Endothelial cell of umbilical vein (primary cell): Measurements from ENCODE around the gene EXOSC5. TPM values are rescaled to one million over a fixed set of nuclear protein-coding genes. Genes with fewer than 3 reads are reported as not detected.
A peak's percentile ranks its signal among the peaks of the same experiment; 100 is the strongest.

Source experiments
- BruUV-seq: library from RNA; stranded (reverse); fragments of 400-500 nt; replicated peaks from 2 replicates; lab custom pipeline; 2021; lab: Mats Ljungman, UMichigan
- CTCF ChIA-PET: fragments of 300-600, 350-600 bp; sonication (Branson Sonifier 250); formaldehyde crosslinking; loops from one replicate; lab custom pipeline; 2021; ENCODE audit warnings: antibody characterized with exemption, inconsistent platforms; lab: Charles Lee
- POLR2A ChIA-PET: fragments of 300-600, 350-600 bp; sonication (Branson Sonifier 250); formaldehyde crosslinking; loops from one replicate; lab custom pipeline; 2021; ENCODE audit warnings: antibody characterized with exemption, inconsistent platforms; lab: Charles Lee
- DNase-seq: peaks from one replicate; pipeline ENCODE4 v3.0.0-alpha.2; 2011; ENCODE audit warnings: low read depth, low spot score
- FAIRE-seq: peaks from 2 replicates; lab custom pipeline; 2011; peaks lifted over from hg19 to GRCh38; lab: Jason Lieb, UNC
- H2AFZ ChIP-seq: 2 replicates; pipeline ENCODE4 v1.6.0; 2012; ENCODE audit warnings: low read depth, low read length, control low read depth, inconsistent platforms
- H3K27ac ChIP-seq: 2 replicates; pipeline ENCODE4 v1.5.1; 2011; ENCODE audit warnings: low read depth, mild to moderate bottlenecking, control low read depth, low read length, moderate library complexity; ENCODE audit not compliant: insufficient read depth
- H3K27me3 ChIP-seq, 2 experiments: 2 replicates each; pipeline versions ENCODE4 v1.6.0 to v1.6.1; 2011; ENCODE audit warnings: low read length in 2 of 2, mixed read lengths in 1 of 2; ENCODE audit not compliant: control insufficient read depth in 2 of 2, insufficient read depth in 2 of 2
- H3K36me3 ChIP-seq, 2 experiments: 2 replicates in 1 of 2; 3 replicates in 1 of 2; pipeline ENCODE4 v1.5.1; 2011; ENCODE audit warnings: low read length in 2 of 2, mild to moderate bottlenecking in 1 of 2, moderate library complexity in 1 of 2; ENCODE audit not compliant: control insufficient read depth in 2 of 2, insufficient read depth in 2 of 2; ENCODE audit errors: extremely low read depth in 1 of 2
- H3K4me1 ChIP-seq: 3 replicates; pipeline ENCODE4 v1.5.1; 2011; ENCODE audit warnings: mild to moderate bottlenecking, low read length; ENCODE audit not compliant: control insufficient read depth, insufficient read depth; ENCODE audit errors: extremely low read depth
- H3K4me2 ChIP-seq: 2 replicates; pipeline ENCODE4 v1.6.1; 2011; ENCODE audit warnings: low read length, control low read depth, mixed read lengths; ENCODE audit not compliant: insufficient read depth
- H3K4me3 ChIP-seq, 3 experiments: fragments of 200-600 bp in 1 of 3; sonication (generic), shearing (Covaris generic) in 1 of 3; replicated peaks in 1 of 3; 2 replicates each; pipeline ENCODE4 v1.5.1; 2011 to 2016; ENCODE audit warnings: control low read depth in 3 of 3, low read length in 3 of 3, mild to moderate bottlenecking in 2 of 3, inconsistent platforms in 1 of 3, low read depth in 1 of 3, moderate library complexity in 1 of 3; ENCODE audit not compliant: insufficient read depth in 1 of 3
- H3K79me2 ChIP-seq: 2 replicates; pipeline ENCODE4 v1.6.0; 2012; ENCODE audit warnings: low read length, inconsistent platforms; ENCODE audit not compliant: control insufficient read depth, insufficient read depth
- H3K9ac ChIP-seq: replicated peaks from 2 replicates; pipeline ENCODE3; 2011; ENCODE audit warnings: low read length, control low read depth; ENCODE audit not compliant: insufficient read depth; ENCODE audit errors: extremely low read depth
- H3K9me1 ChIP-seq: replicated peaks from 3 replicates; pipeline ENCODE4 v1.6.0; 2011; ENCODE audit warnings: mild to moderate bottlenecking, low read length; ENCODE audit not compliant: control insufficient read depth, insufficient read depth; ENCODE audit errors: extremely low read depth
- H3K9me3 ChIP-seq: replicated peaks from 2 replicates; pipeline ENCODE4 v1.5.1; 2012; ENCODE audit warnings: low read length, inconsistent platforms; ENCODE audit not compliant: control insufficient read depth, insufficient read depth
- H4K20me1 ChIP-seq: replicated peaks from 2 replicates; pipeline ENCODE3; 2011; ENCODE audit warnings: mild to moderate bottlenecking, low read length; ENCODE audit not compliant: control insufficient read depth, insufficient read depth; ENCODE audit errors: extremely low read depth
- POLR2A ChIP-seq: IDR thresholded peaks from 2 replicates; pipeline ENCODE4 v1.6.1; 2012; ENCODE audit warnings: low read depth, mild to moderate bottlenecking, control low read depth, low read length
- POLR2AphosphoS5 ChIP-seq: IDR thresholded peaks from 2 replicates; pipeline ENCODE4 v1.6.1; 2012; ENCODE audit warnings: low read depth, mild to moderate bottlenecking, control low read depth, low read length, moderate library complexity; ENCODE audit not compliant: insufficient read depth
- dilution Hi-C: fragments of 300-500 bp; cut with MboI; formaldehyde crosslinking; loops from one replicate; pipeline ENCODE4 v1.15.0; 2019; ENCODE audit warnings: low sequenced_read_pairs; ENCODE audit not compliant: extremely low pct_ligation_motif_present
- intact Hi-C: fragments of 100-400 bp; cut with micrococcal nuclease; formaldehyde crosslinking; loops from one replicate; pipeline ENCODE4 v1.10.0; 2022
- polyA plus RNA-seq, 4 experiments: library from polyadenylated mRNA; depleted of rRNA in 3 of 4; stranded (reverse) in 3 of 4; unstranded in 1 of 4; fragments of >200 nt; gene quantifications; 2 replicates each; pipeline versions ENCODE4 v1.2.1 to v1.2.3, GENCODE V29; 2011 to 2012; ENCODE audit warnings: missing spikeins in 1 of 4
- total RNA-seq: library from RNA; stranded (reverse); gene quantifications from 2 replicates; pipeline ENCODE4 v1.2.3, GENCODE V29; 2021
- TF ChIP-seq, protein P1 (sequence below), 2 donors: IDR thresholded peaks; 1 replicate in 1 of 2; 2 replicates in 1 of 2; pipeline ENCODE4 v1.5.1; 2011; ENCODE audit warnings: low read length in 2 of 2, mild to moderate bottlenecking in 2 of 2, moderate library complexity in 2 of 2, control low read depth in 1 of 2, inconsistent platforms in 1 of 2, low read depth in 1 of 2; ENCODE audit not compliant: insufficient read depth in 1 of 2; ENCODE audit errors: extremely low read depth in 1 of 2

The EXOSC5 gene
- total and polyA plus RNA-seq, 2 donors (not counting 3 experiments of a cell fraction or from before 2014, with no cell fraction given), result 14.0 to 20.9 TPM

DNA sequence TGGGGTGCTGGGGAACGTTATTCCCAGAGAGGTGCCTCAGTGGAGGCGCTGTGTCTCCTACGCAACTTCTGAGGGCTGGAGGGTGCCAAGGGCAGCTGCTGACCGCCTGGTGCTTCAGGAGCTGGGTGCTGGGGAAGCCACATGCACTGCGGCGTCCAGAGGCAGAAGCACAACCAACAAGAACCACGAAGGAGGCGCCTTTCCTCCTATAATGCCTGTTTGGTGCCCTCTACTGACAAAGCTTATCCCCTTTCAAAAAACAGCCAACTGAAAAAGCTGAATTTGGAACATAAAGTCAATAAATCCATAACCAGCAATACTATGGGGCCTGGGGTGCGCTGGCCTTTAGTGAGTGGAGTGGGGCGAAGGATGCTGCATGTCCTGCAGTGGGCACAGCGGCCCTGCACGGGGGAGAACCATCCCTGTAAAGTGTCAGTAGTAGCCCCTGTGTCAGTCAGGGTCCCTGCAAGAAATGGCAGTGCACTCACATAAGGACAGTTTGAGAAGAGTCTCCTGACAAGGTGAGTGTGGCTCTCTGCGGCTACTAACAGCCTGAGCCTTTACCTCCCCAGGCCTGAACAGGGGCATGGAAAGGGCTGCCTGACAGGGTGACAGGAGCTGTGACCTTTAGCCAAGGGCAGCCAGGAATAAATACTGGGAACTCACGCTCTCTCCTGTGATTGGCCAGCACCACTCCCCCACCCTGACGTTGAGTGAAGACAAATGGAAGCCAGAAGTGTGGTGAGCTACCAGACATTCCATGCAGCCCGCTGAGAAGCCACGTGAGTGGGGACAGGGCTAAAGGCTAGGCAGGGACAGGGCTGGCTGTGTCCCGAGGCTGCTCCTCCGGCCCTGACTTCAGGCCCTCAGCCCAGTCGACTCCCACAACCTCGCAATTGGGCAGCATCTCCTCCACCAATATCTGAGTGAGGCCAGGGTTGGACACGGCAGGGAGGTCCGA is 34.5 kb upstream of the EXOSC5 start:
- dilution Hi-C loops, result no loop called here
- no peak overlapping the region for H3K9ac ChIP-seq
- no peaks in the 10 kb centered on the region for H4K20me1 ChIP-seq
- H3K27me3 ChIP-seq, result no peaks in the 10 kb centered on the region
- FAIRE-seq, result peak; percentile 78
- ChIA-PET CTCF (interaction anchor here (0.6 to 2.3 kb wide), 26 partner anchors 8 to 227 kb away, joined by 3 to 22 read pairs (median 4); partner anchors contain the start of genes CCDC97, DMAC2 and TGFB1), POLR2A (interaction anchor here (0.7 kb wide), 1 partner anchor 33 kb away, joined by 3 read pairs; no protein-coding TSS in a partner anchor)
- intact Hi-C loops, result loop anchor here (1.0 to 5.0 kb wide), 2 partner anchors 110 to 124 kb away; no protein-coding TSS in a partner anchor
- peak; percentile 51 for DNase-seq
- no peak overlapping the region for H3K4me2 ChIP-seq
- H3K36me3 ChIP-seq, result peaks cover 0 to 12% of the 10 kb centered on the region in 2 experiments
- H3K27ac ChIP-seq, result no peak overlapping the region
- peaks cover 20% of the 10 kb centered on the region for H3K4me1 ChIP-seq
- no peak overlapping the region for H2AFZ ChIP-seq
- H3K4me3 ChIP-seq, result no peak overlapping the region
- BruUV-seq, result TSS peak; percentile 43
- no peaks in the 10 kb centered on the region for H3K9me3 ChIP-seq
- H3K9me1 ChIP-seq, result no peaks in the 10 kb centered on the region
- no peaks in the 10 kb centered on the region for H3K79me2 ChIP-seq
- TF ChIP-seq POLR2AphosphoS5 (no peak), POLR2A (no peak)
- TF ChIP-seq, protein P1, sequence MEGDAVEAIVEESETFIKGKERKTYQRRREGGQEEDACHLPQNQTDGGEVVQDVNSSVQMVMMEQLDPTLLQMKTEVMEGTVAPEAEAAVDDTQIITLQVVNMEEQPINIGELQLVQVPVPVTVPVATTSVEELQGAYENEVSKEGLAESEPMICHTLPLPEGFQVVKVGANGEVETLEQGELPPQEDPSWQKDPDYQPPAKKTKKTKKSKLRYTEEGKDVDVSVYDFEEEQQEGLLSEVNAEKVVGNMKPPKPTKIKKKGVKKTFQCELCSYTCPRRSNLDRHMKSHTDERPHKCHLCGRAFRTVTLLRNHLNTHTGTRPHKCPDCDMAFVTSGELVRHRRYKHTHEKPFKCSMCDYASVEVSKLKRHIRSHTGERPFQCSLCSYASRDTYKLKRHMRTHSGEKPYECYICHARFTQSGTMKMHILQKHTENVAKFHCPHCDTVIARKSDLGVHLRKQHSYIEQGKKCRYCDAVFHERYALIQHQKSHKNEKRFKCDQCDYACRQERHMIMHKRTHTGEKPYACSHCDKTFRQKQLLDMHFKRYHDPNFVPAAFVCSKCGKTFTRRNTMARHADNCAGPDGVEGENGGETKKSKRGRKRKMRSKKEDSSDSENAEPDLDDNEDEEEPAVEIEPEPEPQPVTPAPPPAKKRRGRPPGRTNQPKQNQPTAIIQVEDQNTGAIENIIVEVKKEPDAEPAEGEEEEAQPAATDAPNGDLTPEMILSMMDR (IDR thresholded peaks at IDR 0.05; ENCODE audit: extremely low read depth in 1 of 2, insufficient read depth in 1 of 2, low read depth in 1 of 2, low read length in 2 of 2), result peak; percentile 39 to 61
